ENCODE measurements around the gene RIGI.

- TF ChIP-seq EZH2phosphoT487 (conservative IDR thresholded peaks at IDR 0.05; ENCODE audit: low read length) (no peak), CTCF (IDR thresholded peaks at IDR 0.05; ENCODE audit: insufficient read depth, low read length, poor library complexity, severe bottlenecking) (no peak)
Measured at GRCh38 chr9:32501868-32502267, 24.1 kb downstream of the RIGI start.

All from SU-DHL-6 (cell line).